HG02852 (cell line): Measurements from ENCODE around the gene PTGDR2.

ENCODE experiments used
- ATAC-seq: cut with Tn5 transposase; IDR thresholded peaks from one replicate; pipeline ENCODE4 v1.9.1; 2021; ENCODE audit warnings: mild to moderate bottlenecking, moderate library complexity; ENCODE audit not compliant: unreplicated experiment

Gene PTGDR2

GRCh38 chr11:60855726-60856633 is at the start of gene PTGDR2:
TSS of gene PTGDR2 (minus strand) at chr11:60855950. CDS start at chr11:60853722, 2,228 bp downstream.
- no peak for ATAC-seq

- ATAC-seq: no peak
Observed at GRCh38 chr11:60905047-60905446, 49.3 kb upstream of the PTGDR2 start.

- ATAC-seq: no peak
Observed at GRCh38 chr11:60902625-60903024, 46.9 kb upstream of the PTGDR2 start.

DNA sequence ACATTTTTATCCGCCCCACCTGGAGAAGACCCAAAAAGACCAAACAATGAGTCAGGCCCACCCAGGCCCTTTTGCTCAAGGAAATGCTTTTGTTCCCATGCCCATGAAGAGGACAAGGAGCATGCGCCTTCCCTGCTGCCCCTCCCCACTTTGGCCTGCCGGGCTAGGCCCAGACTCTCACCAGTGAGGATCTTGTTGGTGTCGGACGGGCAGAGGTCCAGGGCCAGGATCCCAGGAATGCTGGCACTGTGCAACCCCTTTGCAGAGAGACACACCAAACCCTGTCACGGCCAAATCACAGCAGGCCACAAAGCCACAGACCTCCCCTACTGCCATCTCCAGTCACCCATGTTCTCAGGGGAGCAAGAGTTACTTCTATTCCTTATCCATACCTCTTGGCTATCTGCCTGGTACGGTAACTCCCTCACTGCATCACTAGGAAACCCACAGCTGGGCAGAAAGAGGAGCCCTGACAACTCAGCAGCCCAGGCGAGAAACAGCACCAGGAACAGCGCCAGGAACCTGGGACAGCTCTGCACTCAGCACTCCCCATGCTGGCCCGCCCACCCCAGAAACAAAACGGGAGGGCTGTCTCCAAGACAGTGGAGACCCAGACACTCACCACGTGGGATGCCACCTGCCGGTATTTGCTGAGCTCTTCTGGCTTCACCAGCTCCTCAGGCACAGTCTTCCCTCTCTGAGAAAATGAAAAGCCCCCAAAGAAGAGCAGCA is 45.1 kb upstream of the PTGDR2 start:
- no peak for ATAC-seq

DNA sequence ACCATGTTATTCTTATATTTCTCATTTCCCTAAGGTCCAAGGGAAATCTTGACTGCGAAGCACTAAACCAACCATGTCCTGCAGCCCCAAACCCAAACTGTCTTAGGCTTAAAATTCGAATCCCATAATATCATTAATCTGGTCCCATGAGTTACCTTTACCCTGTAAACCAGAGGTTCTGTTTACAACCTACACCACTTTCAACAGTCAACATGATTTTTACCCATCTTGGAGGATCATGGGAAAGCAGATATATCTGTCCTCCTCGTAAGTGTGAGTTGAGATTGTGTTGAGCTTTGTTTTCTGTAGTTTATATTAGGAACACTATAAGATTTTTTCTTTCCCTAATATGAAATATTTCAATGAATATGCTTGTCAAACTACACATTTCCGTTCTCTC is 44.2 kb upstream of the PTGDR2 start:
- no peak for ATAC-seq

GRCh38 chr11:60899046-60899936 is 43.5 kb upstream of the PTGDR2 start:
- ATAC-seq: no peak

- ATAC-seq: no peak
Observed at GRCh38 chr11:60897496-60897895, 41.7 kb upstream of the PTGDR2 start.

- no peak for ATAC-seq
Observed at GRCh38 chr11:60895687-60896086, 39.9 kb upstream of the PTGDR2 start.

GRCh38 chr11:60891103-60891741 is 35.5 kb upstream of the PTGDR2 start:
- no peak for ATAC-seq

- no peak for ATAC-seq
Observed at GRCh38 chr11:60890696-60891095, 34.9 kb upstream of the PTGDR2 start.

- ATAC-seq: no peak
Observed at GRCh38 chr11:60889869-60890311, 34.1 kb upstream of the PTGDR2 start.

DNA sequence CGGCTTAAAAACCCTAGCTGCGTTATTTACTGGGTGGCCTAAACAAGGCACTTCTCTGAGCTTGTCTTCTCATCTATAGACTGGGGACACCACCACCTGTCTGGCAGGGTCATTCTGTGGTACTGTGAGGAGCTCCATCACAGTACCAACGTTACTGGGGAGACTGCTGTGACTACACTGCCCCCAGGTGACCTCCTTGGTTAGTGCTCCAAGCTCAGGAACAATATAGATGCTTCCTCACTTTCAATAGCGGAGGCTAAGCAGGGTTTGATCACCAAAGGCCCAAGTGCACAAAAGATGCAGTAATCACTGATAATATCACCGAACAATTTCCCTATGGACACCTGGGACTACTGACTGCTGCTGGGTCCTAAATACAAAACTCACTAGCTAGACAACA is 31.8 kb upstream of the PTGDR2 start:
- peak; percentile 61 for ATAC-seq

GRCh38 chr11:60880643-60881282 is 25.0 kb upstream of the PTGDR2 start:
- ATAC-seq: no peak

- no peak for ATAC-seq
Observed at GRCh38 chr11:60879971-60880588, 24.3 kb upstream of the PTGDR2 start.

DNA sequence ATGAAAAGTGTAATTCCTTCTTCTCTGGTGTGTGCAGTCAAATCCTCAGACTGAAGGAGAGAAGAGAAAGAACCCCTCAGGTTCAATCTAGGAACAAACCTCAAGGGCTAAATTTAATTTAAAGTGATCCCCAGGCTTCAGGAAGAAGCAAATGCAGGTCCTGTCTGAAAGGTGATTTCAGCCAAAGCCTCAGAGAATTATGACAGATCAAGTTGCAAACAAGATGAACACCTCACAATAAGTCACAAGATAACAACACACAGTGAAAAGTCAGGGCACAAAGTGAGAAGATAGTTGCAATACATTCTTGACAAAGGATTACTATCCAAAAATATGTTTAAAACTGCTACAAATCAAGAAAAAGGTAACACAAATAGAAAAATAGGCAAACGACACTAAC is 23.4 kb upstream of the PTGDR2 start:
- no peak for ATAC-seq

DNA sequence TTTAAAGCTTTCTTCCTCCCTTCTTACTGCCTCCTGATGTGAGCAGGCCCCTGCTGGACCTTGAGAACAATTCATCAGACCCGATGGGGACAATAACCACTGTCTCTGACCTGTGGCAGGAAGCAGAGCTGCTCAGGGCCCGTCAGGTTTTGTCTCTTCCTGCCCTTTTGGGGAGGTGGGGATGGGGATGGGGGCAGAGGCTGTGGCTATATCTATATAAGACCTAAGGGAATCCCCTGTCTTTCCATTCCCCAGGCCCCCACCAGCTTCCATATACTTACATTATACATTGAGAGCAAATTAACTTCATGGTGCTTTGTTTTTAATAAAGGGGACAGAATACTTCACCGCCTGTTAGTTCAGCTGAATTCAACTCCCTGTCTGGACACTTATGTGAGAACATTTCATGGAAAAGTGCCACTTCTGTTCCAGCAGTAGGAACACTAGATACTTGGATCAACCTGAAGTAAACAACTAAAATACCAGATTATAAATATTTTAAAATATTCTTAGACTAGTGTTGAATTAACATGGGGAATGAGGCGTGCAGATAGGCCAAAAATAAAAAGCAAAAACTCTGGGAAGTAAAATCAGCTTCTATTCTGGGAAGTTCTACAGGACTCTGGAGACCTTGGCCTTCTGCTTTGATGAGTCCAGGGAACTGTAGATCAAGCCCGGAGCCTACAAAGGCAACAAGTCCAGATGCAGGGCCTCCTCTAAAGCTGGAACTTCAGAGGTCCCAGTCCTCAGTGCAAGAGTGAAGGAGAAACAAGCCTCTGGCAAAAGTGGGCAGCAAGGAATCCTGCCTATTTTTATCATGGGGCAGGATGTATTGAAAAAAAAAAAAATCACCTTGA is 22.7 kb upstream of the PTGDR2 start:
- no peak for ATAC-seq

- ATAC-seq: no peak
Observed at GRCh38 chr11:60876168-60876485, 20.4 kb upstream of the PTGDR2 start.

GRCh38 chr11:60875366-60876167 is 19.8 kb upstream of the PTGDR2 start:
- ATAC-seq: no peak
